ENCODE data around the gene PLEKHA7.

DNA sequence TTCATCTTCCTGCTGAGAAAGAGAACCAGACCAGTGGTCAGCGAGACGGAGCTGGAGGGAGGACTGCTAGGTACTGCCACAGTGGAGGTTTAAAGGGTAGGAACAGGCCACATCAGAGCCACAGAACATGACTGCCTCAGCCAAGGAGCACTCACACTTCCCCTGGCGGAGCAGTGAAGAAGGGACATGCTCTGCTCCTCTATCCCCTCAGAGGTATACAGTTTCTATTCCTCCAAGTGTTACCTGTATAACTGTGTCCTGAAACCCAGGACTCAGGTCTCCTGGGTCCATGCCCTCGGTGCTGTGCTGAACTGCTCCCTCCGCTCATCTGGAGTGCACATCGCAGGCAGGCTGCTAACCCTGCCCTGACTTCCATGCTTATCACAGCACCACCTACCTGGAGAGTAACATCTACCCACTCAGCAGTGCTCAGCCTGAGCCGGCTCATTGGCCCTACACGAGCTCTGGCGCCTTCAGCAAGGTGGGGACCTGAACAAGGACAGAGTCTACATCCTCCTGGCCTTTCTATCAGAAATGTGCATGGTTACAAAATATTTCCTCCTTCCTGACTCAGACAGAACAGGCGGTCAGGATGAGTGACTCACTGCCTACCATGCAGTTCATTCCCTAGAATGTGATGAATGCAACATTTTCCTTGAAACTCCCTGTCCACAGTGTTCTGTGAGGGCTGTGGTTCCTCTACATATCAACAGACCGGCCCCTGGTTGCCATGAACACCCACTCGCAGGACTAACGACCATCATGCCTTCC is 222.8 kb downstream of the PLEKHA7 start:
- TF ChIP-seq CTCF (conservative IDR thresholded peaks at IDR 0.05; ENCODE audit: low read depth, low read length) (no peak), EZH2 (IDR thresholded peaks at IDR 0.05; ENCODE audit: borderline replicate concordance, low read depth, low read length, poor library complexity, severe bottlenecking) (no peak)
